Endothelial cell of umbilical vein (primary cell): ENCODE data around the gene MOB1B. TPM values are rescaled to one million over a fixed set of nuclear protein-coding genes. Genes with fewer than 3 reads are reported as not detected.

ENCODE experiments used
- BruUV-seq: library from RNA; stranded (reverse); fragments of 400-500 nt; replicated peaks from 2 replicates; lab custom pipeline; 2021; lab: Mats Ljungman, UMichigan
- CTCF ChIA-PET: fragments of 300-600, 350-600 bp; sonication (Branson Sonifier 250); formaldehyde crosslinking; loops from one replicate; lab custom pipeline; 2021; ENCODE audit warnings: antibody characterized with exemption, inconsistent platforms; lab: Charles Lee
- POLR2A ChIA-PET: fragments of 300-600, 350-600 bp; sonication (Branson Sonifier 250); formaldehyde crosslinking; loops from one replicate; lab custom pipeline; 2021; ENCODE audit warnings: antibody characterized with exemption, inconsistent platforms; lab: Charles Lee
- DNase-seq: peaks from one replicate; pipeline ENCODE4 v3.0.0-alpha.2; 2011; ENCODE audit warnings: low read depth, low spot score
- FAIRE-seq: peaks from 2 replicates; lab custom pipeline; 2011; peaks lifted over from hg19 to GRCh38; lab: Jason Lieb, UNC
- H2AFZ ChIP-seq: 2 replicates; pipeline ENCODE4 v1.6.0; 2012; ENCODE audit warnings: low read depth, low read length, control low read depth, inconsistent platforms
- H3K27ac ChIP-seq: 2 replicates; pipeline ENCODE4 v1.5.1; 2011; ENCODE audit warnings: low read depth, mild to moderate bottlenecking, control low read depth, low read length, moderate library complexity; ENCODE audit not compliant: insufficient read depth
- H3K27me3 ChIP-seq, 2 experiments: 2 replicates each; pipeline versions ENCODE4 v1.6.0 to v1.6.1; 2011; ENCODE audit warnings: low read length in 2 of 2, mixed read lengths in 1 of 2; ENCODE audit not compliant: control insufficient read depth in 2 of 2, insufficient read depth in 2 of 2
- H3K36me3 ChIP-seq, 2 experiments: 2 replicates in 1 of 2; 3 replicates in 1 of 2; pipeline ENCODE4 v1.5.1; 2011; ENCODE audit warnings: low read length in 2 of 2, mild to moderate bottlenecking in 1 of 2, moderate library complexity in 1 of 2; ENCODE audit not compliant: control insufficient read depth in 2 of 2, insufficient read depth in 2 of 2; ENCODE audit errors: extremely low read depth in 1 of 2
- H3K4me1 ChIP-seq: 3 replicates; pipeline ENCODE4 v1.5.1; 2011; ENCODE audit warnings: mild to moderate bottlenecking, low read length; ENCODE audit not compliant: control insufficient read depth, insufficient read depth; ENCODE audit errors: extremely low read depth
- H3K4me2 ChIP-seq: 2 replicates; pipeline ENCODE4 v1.6.1; 2011; ENCODE audit warnings: low read length, control low read depth, mixed read lengths; ENCODE audit not compliant: insufficient read depth
- H3K4me3 ChIP-seq, 3 experiments: fragments of 200-600 bp in 1 of 3; sonication (generic), shearing (Covaris generic) in 1 of 3; replicated peaks in 1 of 3; 2 replicates each; pipeline ENCODE4 v1.5.1; 2011 to 2016; ENCODE audit warnings: control low read depth in 3 of 3, low read length in 3 of 3, mild to moderate bottlenecking in 2 of 3, inconsistent platforms in 1 of 3, low read depth in 1 of 3, moderate library complexity in 1 of 3; ENCODE audit not compliant: insufficient read depth in 1 of 3
- H3K79me2 ChIP-seq: 2 replicates; pipeline ENCODE4 v1.6.0; 2012; ENCODE audit warnings: low read length, inconsistent platforms; ENCODE audit not compliant: control insufficient read depth, insufficient read depth
- H3K9ac ChIP-seq: replicated peaks from 2 replicates; pipeline ENCODE3; 2011; ENCODE audit warnings: low read length, control low read depth; ENCODE audit not compliant: insufficient read depth; ENCODE audit errors: extremely low read depth
- H3K9me1 ChIP-seq: replicated peaks from 3 replicates; pipeline ENCODE4 v1.6.0; 2011; ENCODE audit warnings: mild to moderate bottlenecking, low read length; ENCODE audit not compliant: control insufficient read depth, insufficient read depth; ENCODE audit errors: extremely low read depth
- H3K9me3 ChIP-seq: replicated peaks from 2 replicates; pipeline ENCODE4 v1.5.1; 2012; ENCODE audit warnings: low read length, inconsistent platforms; ENCODE audit not compliant: control insufficient read depth, insufficient read depth
- H4K20me1 ChIP-seq: replicated peaks from 2 replicates; pipeline ENCODE3; 2011; ENCODE audit warnings: mild to moderate bottlenecking, low read length; ENCODE audit not compliant: control insufficient read depth, insufficient read depth; ENCODE audit errors: extremely low read depth
- CTCF ChIP-seq, 2 donors: IDR thresholded peaks; 1 replicate in 1 of 2; 2 replicates in 1 of 2; pipeline ENCODE4 v1.5.1; 2011; ENCODE audit warnings: low read length in 2 of 2, mild to moderate bottlenecking in 2 of 2, moderate library complexity in 2 of 2, control low read depth in 1 of 2, inconsistent platforms in 1 of 2, low read depth in 1 of 2; ENCODE audit not compliant: insufficient read depth in 1 of 2; ENCODE audit errors: extremely low read depth in 1 of 2
- EZH2 ChIP-seq: IDR thresholded peaks from 2 replicates; pipeline ENCODE4 v1.6.1; 2012; ENCODE audit warnings: borderline replicate concordance, low read depth, mild to moderate bottlenecking, moderate library complexity, low read length, inconsistent platforms; ENCODE audit not compliant: severe bottlenecking
- FOS ChIP-seq: IDR thresholded peaks from 2 replicates; pipeline ENCODE4 v1.6.1; 2011; ENCODE audit warnings: mild to moderate bottlenecking, low read length, moderate library complexity, borderline replicate concordance; ENCODE audit not compliant: insufficient read depth
- GATA2 ChIP-seq: IDR thresholded peaks from 2 replicates; pipeline ENCODE4 v1.7.0; 2011; ENCODE audit warnings: low read depth, mild to moderate bottlenecking, moderate library complexity, mixed read lengths, low read length; ENCODE audit not compliant: insufficient read length, insufficient read depth
- JUN ChIP-seq: IDR thresholded peaks from 2 replicates; pipeline ENCODE4 v1.6.1; 2011; ENCODE audit warnings: borderline replicate concordance, low read depth; ENCODE audit not compliant: insufficient read length, insufficient read depth
- MAX ChIP-seq: IDR thresholded peaks from 2 replicates; pipeline ENCODE4 v1.6.1; 2011; ENCODE audit not compliant: insufficient read depth, insufficient read length
- MYC ChIP-seq: IDR thresholded peaks from one replicate; pipeline ENCODE4 v1.6.1; 2011; ENCODE audit warnings: mild to moderate bottlenecking, low read depth, low read length
- POLR2A ChIP-seq: IDR thresholded peaks from 2 replicates; pipeline ENCODE4 v1.6.1; 2012; ENCODE audit warnings: low read depth, mild to moderate bottlenecking, control low read depth, low read length
- POLR2AphosphoS5 ChIP-seq: IDR thresholded peaks from 2 replicates; pipeline ENCODE4 v1.6.1; 2012; ENCODE audit warnings: low read depth, mild to moderate bottlenecking, control low read depth, low read length, moderate library complexity; ENCODE audit not compliant: insufficient read depth
- dilution Hi-C: fragments of 300-500 bp; cut with MboI; formaldehyde crosslinking; loops from one replicate; pipeline ENCODE4 v1.15.0; 2019; ENCODE audit warnings: low sequenced_read_pairs; ENCODE audit not compliant: extremely low pct_ligation_motif_present
- intact Hi-C: fragments of 100-400 bp; cut with micrococcal nuclease; formaldehyde crosslinking; loops from one replicate; pipeline ENCODE4 v1.10.0; 2022
- polyA plus RNA-seq, 4 experiments: library from polyadenylated mRNA; depleted of rRNA in 3 of 4; stranded (reverse) in 3 of 4; unstranded in 1 of 4; fragments of >200 nt; gene quantifications; 2 replicates each; pipeline versions ENCODE4 v1.2.1 to v1.2.3, GENCODE V29; 2011 to 2012; ENCODE audit warnings: missing spikeins in 1 of 4
- total RNA-seq: library from RNA; stranded (reverse); gene quantifications from 2 replicates; pipeline ENCODE4 v1.2.3, GENCODE V29; 2021

MOB1B gene
- total and polyA plus RNA-seq, 2 donors (not counting 3 experiments of a cell fraction or from before 2014, with no cell fraction given) = 4.3 to 23.9 TPM

GRCh38 chr4:70925418-70925817, 23.2 kb downstream of the MOB1B start:
- no peaks in the 10 kb centered on the region for H4K20me1 ChIP-seq
- H2AFZ ChIP-seq = no peak overlapping the region
- H3K4me3 ChIP-seq = no peak overlapping the region
- DNase-seq (no peak), FAIRE-seq (no peak)
- ChIA-PET POLR2A (no interaction called here), CTCF (no interaction called here)
- peaks cover 49% of the 10 kb centered on the region for H3K79me2 ChIP-seq
- no peaks in the 10 kb centered on the region for H3K9me1 ChIP-seq
- no peak for TF ChIP-seq POLR2A
- no peak for TF ChIP-seq JUN
- no peak for TF ChIP-seq POLR2AphosphoS5
- TF ChIP-seq MYC = no peak
- TF ChIP-seq CTCF (IDR thresholded peaks at IDR 0.05; ENCODE audit: extremely low read depth in 1 of 2, insufficient read depth in 1 of 2, low read depth in 1 of 2, low read length in 2 of 2) = no peak
- no peak for TF ChIP-seq FOS
- TF ChIP-seq MAX = no peak
- no peak for TF ChIP-seq EZH2
- TF ChIP-seq GATA2 = no peak
- dilution Hi-C loops = no loop called here
- H3K4me2 ChIP-seq = no peak overlapping the region
- no peaks in the 10 kb centered on the region for H3K36me3 ChIP-seq
- no TSS peak for BruUV-seq
- no peaks in the 10 kb centered on the region for H3K4me1 ChIP-seq
- H3K9ac ChIP-seq = no peak overlapping the region
- H3K9me3 ChIP-seq = no peaks in the 10 kb centered on the region
- no peaks in the 10 kb centered on the region for H3K27me3 ChIP-seq
- H3K27ac ChIP-seq = no peak overlapping the region
- intact Hi-C loops = no loop called here
